ENCODE measurements around the gene ANKRD17.

Gene ANKRD17

GRCh38 chr4:73066445-73066844 lies 192.2 kb downstream of the ANKRD17 start:
- peaks cover 15% of the 10 kb centered on the region for H3K36me3 ChIP-seq
- H3K27me3 ChIP-seq, result no peaks in the 10 kb centered on the region
- H3K27ac ChIP-seq, result no peak overlapping the region
- no peak for TF ChIP-seq CTCF (IDR thresholded peaks at IDR 0.05)
- peaks cover 20 to 22% of the 10 kb centered on the region in 2 experiments for H3K4me1 ChIP-seq (ENCODE audit: control insufficient read depth in 1 of 2, insufficient read depth in 1 of 2, low read depth in 1 of 2, low read length in 1 of 2)
- H3K9me3 ChIP-seq, result no peaks in the 10 kb centered on the region
- H3K4me3 ChIP-seq (ENCODE audit: low read depth in 1 of 2, low read length in 1 of 2), result no peak overlapping the region

GRCh38 chr4:73064536-73064935 lies 194.1 kb downstream of the ANKRD17 start:
- no peak overlapping the region for H3K4me3 ChIP-seq (ENCODE audit: low read depth in 1 of 2, low read length in 1 of 2)
- peaks cover 34% of the 10 kb centered on the region for H3K36me3 ChIP-seq
- no peaks in the 10 kb centered on the region for H3K27me3 ChIP-seq
- no peak overlapping the region for H3K27ac ChIP-seq
- peaks cover 13 to 16% of the 10 kb centered on the region in 2 experiments for H3K4me1 ChIP-seq (ENCODE audit: control insufficient read depth in 1 of 2, insufficient read depth in 1 of 2, low read depth in 1 of 2, low read length in 1 of 2)
- no peak for TF ChIP-seq CTCF (IDR thresholded peaks at IDR 0.05)
- no peaks in the 10 kb centered on the region for H3K9me3 ChIP-seq

DNA sequence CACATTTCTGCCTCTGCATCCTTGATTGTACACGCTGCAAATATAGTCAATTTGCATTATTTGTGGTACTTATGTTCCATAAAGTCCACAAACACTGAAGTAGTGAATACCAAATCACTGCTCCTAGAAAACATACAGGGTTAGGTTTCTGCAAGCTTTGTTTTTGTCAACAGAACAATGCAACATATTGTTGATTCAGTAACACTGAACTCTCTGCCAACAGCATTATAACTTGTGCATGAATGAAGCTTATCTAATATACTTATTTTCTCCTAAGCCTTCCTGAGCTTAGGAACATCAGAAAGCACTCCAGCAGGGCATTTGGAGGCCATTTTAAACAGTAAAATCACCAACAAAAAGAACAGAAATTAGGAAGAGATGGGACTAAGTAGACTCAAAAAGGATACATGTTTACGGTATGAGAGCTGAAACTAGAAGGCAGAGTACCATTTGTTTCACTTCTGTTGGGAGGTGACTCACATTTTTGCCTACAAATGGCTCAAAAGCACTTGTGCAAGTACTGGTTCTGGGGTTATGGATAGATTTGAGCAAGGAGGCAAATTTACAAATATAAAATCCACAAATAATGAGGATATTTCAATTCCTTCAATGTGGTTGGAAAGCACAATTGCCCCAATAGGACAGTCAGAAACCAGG lies 203.2 kb downstream of the ANKRD17 start:
- Histone ChIP-seq H3K4me3 (ENCODE audit: low read depth in 1 of 2, low read length in 1 of 2) (no peak overlapping the region), H3K27ac (no peak overlapping the region), H3K4me1 (ENCODE audit: control insufficient read depth in 1 of 2, insufficient read depth in 1 of 2, low read depth in 1 of 2, low read length in 1 of 2) (no peaks in the 10 kb centered on the region), H3K9me3 (no peaks in the 10 kb centered on the region), H3K36me3 (peaks cover 60% of the 10 kb centered on the region), H3K27me3 (no peaks in the 10 kb centered on the region)
- no peak for TF ChIP-seq CTCF (IDR thresholded peaks at IDR 0.05)

DNA sequence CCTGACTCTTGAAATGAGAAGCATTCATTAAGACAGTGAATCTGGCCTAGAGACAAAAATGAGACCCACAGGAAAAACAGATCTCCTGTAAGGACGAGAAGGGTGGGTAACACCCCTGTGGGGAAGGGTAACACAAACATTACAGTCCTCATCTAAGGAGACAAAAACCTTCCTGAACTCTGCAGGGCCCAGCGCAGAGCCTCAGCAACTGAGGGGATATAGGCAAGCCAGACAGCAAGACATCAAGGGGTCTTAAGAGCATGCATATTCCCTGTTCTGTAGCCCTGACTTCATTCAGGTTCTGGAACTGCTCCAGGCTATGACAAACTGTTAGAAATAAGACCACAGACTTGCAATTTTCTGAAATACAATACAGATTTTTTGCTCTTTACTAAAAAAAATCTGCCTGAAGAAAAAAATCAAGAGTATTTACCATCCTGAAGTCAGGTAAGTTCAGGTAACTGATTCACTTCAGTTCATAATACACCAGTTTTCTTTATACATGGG lies 204.6 kb downstream of the ANKRD17 start:
- Histone ChIP-seq H3K27ac (no peak overlapping the region), H3K36me3 (peaks cover 47% of the 10 kb centered on the region), H3K4me3 (ENCODE audit: low read depth in 1 of 2, low read length in 1 of 2) (no peak overlapping the region), H3K4me1 (ENCODE audit: control insufficient read depth in 1 of 2, insufficient read depth in 1 of 2, low read depth in 1 of 2, low read length in 1 of 2) (no peaks in the 10 kb centered on the region), H3K27me3 (no peaks in the 10 kb centered on the region), H3K9me3 (no peaks in the 10 kb centered on the region)
- no peak for TF ChIP-seq CTCF (IDR thresholded peaks at IDR 0.05)

DNA sequence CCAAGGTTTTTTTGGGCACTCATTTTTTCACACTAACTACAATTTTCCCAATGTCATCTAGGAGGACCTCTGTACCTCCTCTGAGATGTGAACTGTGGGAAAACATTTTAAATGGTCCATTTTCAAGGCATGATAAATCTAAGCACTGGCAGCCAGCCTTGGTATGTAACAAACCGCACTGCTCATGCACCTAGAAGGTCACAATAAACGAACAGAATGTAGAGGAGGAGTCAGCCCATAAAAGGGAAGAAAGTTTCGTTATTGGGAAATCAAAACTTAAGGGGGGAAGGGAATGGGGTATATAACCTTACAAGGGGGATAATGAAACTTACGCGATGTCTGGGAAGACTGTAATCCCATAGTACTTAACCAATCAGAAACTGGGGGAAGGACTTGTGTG lies 205.5 kb downstream of the ANKRD17 start:
- Histone ChIP-seq H3K9me3 (no peaks in the 10 kb centered on the region), H3K27ac (no peak overlapping the region), H3K27me3 (no peaks in the 10 kb centered on the region), H3K4me3 (ENCODE audit: low read depth in 1 of 2, low read length in 1 of 2) (no peak overlapping the region), H3K4me1 (ENCODE audit: control insufficient read depth in 1 of 2, insufficient read depth in 1 of 2, low read depth in 1 of 2, low read length in 1 of 2) (no peaks in the 10 kb centered on the region), H3K36me3 (peaks cover 40% of the 10 kb centered on the region)
- TF ChIP-seq CTCF (IDR thresholded peaks at IDR 0.05), result no peak

Data from neutrophil (primary cell).